GM21390 (cell line): Measurements from ENCODE around the gene IDH3B.
"Not testable (repeated sequence)": the region's sequence is repeated elsewhere in the genome, so short reads cannot be mapped to it uniquely, and the experiment has no call there.

Source experiments
- ATAC-seq: cut with Tn5 transposase; IDR thresholded peaks from one replicate; pipeline ENCODE4 v1.9.1; 2021; ENCODE audit not compliant: unreplicated experiment

The IDH3B gene

GRCh38 chr20:2695206-2695983 lies 31.4 kb upstream of the IDH3B start:
- ATAC-seq = no peak

GRCh38 chr20:2694519-2694918 lies 30.5 kb upstream of the IDH3B start:
- ATAC-seq = no peak

- ATAC-seq = no peak
Measured at GRCh38 chr20:2694008-2694471, 30.0 kb upstream of the IDH3B start.

- ATAC-seq = no peak
Measured at GRCh38 chr20:2693286-2694007, 29.4 kb upstream of the IDH3B start.

GRCh38 chr20:2692886-2693285 lies 28.9 kb upstream of the IDH3B start:
- no peak for ATAC-seq

- ATAC-seq = no peak
Measured at GRCh38 chr20:2692036-2692885, 28.2 kb upstream of the IDH3B start, which contains the start of gene EBF4. EBF4 (plus strand) TSS chr20:2692780; CDS start chr20:2693646, 866 bp downstream.

- no peak for ATAC-seq
Measured at GRCh38 chr20:2691663-2692035, 27.6 kb upstream of the IDH3B start.

GRCh38 chr20:2691127-2691526 lies 27.1 kb upstream of the IDH3B start:
- ATAC-seq = no peak

- no peak for ATAC-seq
Measured at GRCh38 chr20:2690718-2691117, 26.7 kb upstream of the IDH3B start.

GRCh38 chr20:2690213-2690612 lies 26.2 kb upstream of the IDH3B start:
- no peak for ATAC-seq

- ATAC-seq = no peak
Measured at GRCh38 chr20:2688041-2688591, 24.1 kb upstream of the IDH3B start.

- no peak for ATAC-seq
Measured at GRCh38 chr20:2687514-2687913, 23.5 kb upstream of the IDH3B start.

GRCh38 chr20:2684817-2685216 lies 20.8 kb upstream of the IDH3B start:
- ATAC-seq = not testable (repeated sequence)

GRCh38 chr20:2682040-2682439 lies 18.0 kb upstream of the IDH3B start:
- ATAC-seq = not testable (repeated sequence)

- ATAC-seq = no peak
Measured at GRCh38 chr20:2680046-2680445, 16.0 kb upstream of the IDH3B start.

- no peak for ATAC-seq
Measured at GRCh38 chr20:2673453-2673852, 9.4 kb upstream of the IDH3B start.

- ATAC-seq = no peak
Measured at GRCh38 chr20:2672446-2672845, 8.4 kb upstream of the IDH3B start.

GRCh38 chr20:2671977-2672376 lies 8.0 kb upstream of the IDH3B start:
- no peak for ATAC-seq

GRCh38 chr20:2663364-2663886 lies 591 bp downstream of the IDH3B start:
- ATAC-seq = no peak

GRCh38 chr20:2659547-2659946 lies 4.5 kb downstream of the IDH3B start:
- ATAC-seq = no peak
